HepG2 (cell line): Measurements from ENCODE around the gene SERPINB1. TPM values are rescaled to one million over a fixed set of nuclear protein-coding genes. Genes with fewer than 3 reads are reported as not detected.

ENCODE experiments used
- CENPX ChIP-seq: sonication (generic); formaldehyde crosslinking; IDR thresholded peaks from 2 replicates; pipeline ENCODE4 v1.9.0; 2021; ENCODE audit warnings: mild to moderate bottlenecking, missing genetic modification reagents, moderate library complexity
- HMGXB3 ChIP-seq: sonication (generic); formaldehyde crosslinking; IDR thresholded peaks from 2 replicates; pipeline ENCODE4 v1.4.0; 2020; ENCODE audit warnings: missing genetic modification reagents, borderline replicate concordance
- ISL2 ChIP-seq: sonication (generic); formaldehyde crosslinking; IDR thresholded peaks from 2 replicates; pipeline ENCODE4 v1.5.0; 2020; ENCODE audit warnings: missing genetic modification reagents
- ISX ChIP-seq: sonication (generic); formaldehyde crosslinking; conservative IDR thresholded peaks from 2 replicates; pipeline ENCODE4 v1.5.0; 2020; ENCODE audit warnings: missing genetic modification reagents
- LBX2 ChIP-seq: sonication (generic); formaldehyde crosslinking; IDR thresholded peaks from 2 replicates; pipeline ENCODE4 v1.5.0; 2020; ENCODE audit warnings: missing genetic modification reagents, mild to moderate bottlenecking, borderline replicate concordance
- NAIF1 ChIP-seq: sonication (generic); formaldehyde crosslinking; IDR thresholded peaks from 2 replicates; pipeline ENCODE4 v1.5.0; 2020; ENCODE audit warnings: mild to moderate bottlenecking, missing genetic modification reagents, borderline replicate concordance
- POLR2AphosphoS2 ChIP-seq: IDR thresholded peaks from 2 replicates; pipeline ENCODE4 v1.6.1; 2011; ENCODE audit warnings: low read depth, low read length, improper control_type of control experiment
- RCOR2 ChIP-seq: IDR thresholded peaks from 2 replicates; pipeline ENCODE4 v1.6.1; 2016; ENCODE audit warnings: missing biosample characterization, missing genetic modification reagents
- SNRNP70 ChIP-seq: fragments of 200-400 bp; formaldehyde crosslinking; IDR thresholded peaks from 2 replicates; pipeline ENCODE4 v1.6.1; 2017; ENCODE audit warnings: mild to moderate bottlenecking, low read depth, low read length, moderate library complexity
- ZBTB39 ChIP-seq: sonication (generic); formaldehyde crosslinking; IDR thresholded peaks from 2 replicates; pipeline ENCODE4 v1.5.0; 2020; ENCODE audit warnings: missing genetic modification reagents
- ZNF280D ChIP-seq: sonication (generic); formaldehyde crosslinking; IDR thresholded peaks from 2 replicates; pipeline ENCODE4 v1.5.1; 2020; ENCODE audit warnings: mild to moderate bottlenecking, missing genetic modification reagents
- ZNF781 ChIP-seq: sonication (generic); formaldehyde crosslinking; IDR thresholded peaks from 2 replicates; pipeline ENCODE4 v1.5.1; 2020; ENCODE audit warnings: borderline replicate concordance, mild to moderate bottlenecking, missing genetic modification reagents; ENCODE audit errors: not compliant biosample characterization
- polyA plus RNA-seq, 8 experiments: library from polyadenylated mRNA; depleted of rRNA in 3 of 8; stranded (reverse) in 7 of 8; unstranded in 1 of 8; fragments of >200 nt; fragmentation: Illumina TruSeq in 4 of 8; extraction: Trizol in 4 of 8; gene quantifications; 2 replicates each; pipeline versions ENCODE4 v1.2.1 to v1.2.3, GENCODE V29; 2011 to 2016; ENCODE audit warnings: low read depth in 4 of 8, missing spikeins in 1 of 8, mixed read lengths in 1 of 8; ENCODE audit not compliant: insufficient read depth in 1 of 8
- total RNA-seq, 5 experiments: library from RNA; depleted of rRNA; stranded (reverse); fragments of >200 nt; fragmentation: Illumina TruSeq; extraction: Trizol; gene quantifications; 2 replicates each; pipeline ENCODE4 v1.2.3, GENCODE V29; 2016; ENCODE audit warnings: low read depth in 1 of 5
- TF ChIP-seq, protein P1 (sequence below): sonication (generic); formaldehyde crosslinking; IDR thresholded peaks from 2 replicates; pipeline ENCODE4 v1.4.0; 2020; ENCODE audit warnings: low read depth, missing genetic modification reagents

The SERPINB1 gene
- total and polyA plus RNA-seq, 2 of the 13 experiments (the other 11 are each of a cell fraction or from before 2014, with no cell fraction given) = 41.4 to 60.5 TPM

DNA sequence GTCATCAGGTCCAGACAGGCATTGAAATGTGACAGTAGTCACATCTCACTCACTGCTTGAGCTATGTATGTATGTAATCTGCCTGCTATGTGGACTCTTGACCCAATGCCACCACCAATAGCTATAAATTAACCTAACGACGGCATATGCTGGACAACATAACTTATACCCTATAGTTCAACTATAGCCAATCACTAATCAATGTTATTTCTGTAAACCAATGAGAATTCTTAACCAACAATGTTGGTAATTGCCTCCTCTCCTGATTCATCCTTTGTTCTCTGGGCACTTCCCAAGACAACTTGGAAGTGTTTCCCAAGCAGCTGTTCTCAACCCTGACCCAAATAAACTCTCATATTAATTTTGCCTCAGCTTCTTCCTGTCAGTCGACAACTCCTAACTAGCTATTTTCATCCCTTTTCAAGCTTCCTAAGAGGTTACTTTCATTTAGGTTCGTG, 24.1 kb upstream of the SERPINB1 start (continued):
- TF ChIP-seq ZNF280D (CRISPR knock-in tag) = no peak
- TF ChIP-seq HMGXB3 (CRISPR knock-in tag) = no peak
- no peak for TF ChIP-seq CENPX (CRISPR knock-in tag)
- TF ChIP-seq ISL2 (CRISPR knock-in tag) = no peak
- TF ChIP-seq, protein P1, sequence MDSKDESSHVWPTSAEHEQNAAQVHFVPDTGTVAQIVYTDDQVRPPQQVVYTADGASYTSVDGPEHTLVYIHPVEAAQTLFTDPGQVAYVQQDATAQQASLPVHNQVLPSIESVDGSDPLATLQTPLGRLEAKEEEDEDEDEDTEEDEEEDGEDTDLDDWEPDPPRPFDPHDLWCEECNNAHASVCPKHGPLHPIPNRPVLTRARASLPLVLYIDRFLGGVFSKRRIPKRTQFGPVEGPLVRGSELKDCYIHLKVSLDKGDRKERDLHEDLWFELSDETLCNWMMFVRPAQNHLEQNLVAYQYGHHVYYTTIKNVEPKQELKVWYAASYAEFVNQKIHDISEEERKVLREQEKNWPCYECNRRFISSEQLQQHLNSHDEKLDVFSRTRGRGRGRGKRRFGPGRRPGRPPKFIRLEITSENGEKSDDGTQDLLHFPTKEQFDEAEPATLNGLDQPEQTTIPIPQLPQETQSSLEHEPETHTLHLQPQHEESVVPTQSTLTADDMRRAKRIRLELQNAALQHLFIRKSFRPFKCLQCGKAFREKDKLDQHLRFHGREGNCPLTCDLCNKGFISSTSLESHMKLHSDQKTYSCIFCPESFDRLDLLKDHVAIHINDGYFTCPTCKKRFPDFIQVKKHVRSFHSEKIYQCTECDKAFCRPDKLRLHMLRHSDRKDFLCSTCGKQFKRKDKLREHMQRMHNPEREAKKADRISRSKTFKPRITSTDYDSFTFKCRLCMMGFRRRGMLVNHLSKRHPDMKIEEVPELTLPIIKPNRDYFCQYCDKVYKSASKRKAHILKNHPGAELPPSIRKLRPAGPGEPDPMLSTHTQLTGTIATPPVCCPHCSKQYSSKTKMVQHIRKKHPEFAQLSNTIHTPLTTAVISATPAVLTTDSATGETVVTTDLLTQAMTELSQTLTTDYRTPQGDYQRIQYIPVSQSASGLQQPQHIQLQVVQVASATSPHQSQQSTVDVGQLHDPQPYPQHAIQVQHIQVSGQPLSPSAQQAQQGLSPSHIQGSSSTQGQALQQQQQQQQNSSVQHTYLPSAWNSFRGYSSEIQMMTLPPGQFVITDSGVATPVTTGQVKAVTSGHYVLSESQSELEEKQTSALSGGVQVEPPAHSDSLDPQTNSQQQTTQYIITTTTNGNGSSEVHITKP (CRISPR knock-in tag) = no peak
- 0 out of 2 replicates have a peak, but pooled peaks have one; percentile 7 for TF ChIP-seq RCOR2 (CRISPR knock-in tag)
- TF ChIP-seq ZBTB39 (CRISPR knock-in tag) = no peak
- TF ChIP-seq ZNF781 (CRISPR knock-in tag) = no peak
- no peak for TF ChIP-seq LBX2 (CRISPR knock-in tag)
- TF ChIP-seq SNRNP70 = no peak
- no peak for TF ChIP-seq ISX (CRISPR knock-in tag)
- no peak for TF ChIP-seq POLR2AphosphoS2
- TF ChIP-seq NAIF1 (CRISPR knock-in tag) = 0 out of 2 replicates have a peak, but pooled peaks have one; percentile 39
